Activated T-helper 9 cell treated with anti-CD3 and anti-CD28 coated beads, Interleukin-2, amount 50 U/mL, for 16 hours (primary cell): ENCODE measurements around the gene NUDT8.
"Not testable (repeated sequence)": the region's sequence is repeated elsewhere in the genome, so short reads cannot be mapped to it uniquely, and the experiment has no call there.

Source experiments
- DNase-seq: peaks from one replicate; pipeline ENCODE4 v3.0.0-alpha.2; 2020; ENCODE audit warnings: low read depth

Gene NUDT8

GRCh38 chr11:67641338-67642172 lies 11.8 kb upstream of the NUDT8 start:
- DNase-seq, result no peak

- no peak for DNase-seq
Observed at GRCh38 chr11:67640758-67641337, 11.1 kb upstream of the NUDT8 start.

- peak; percentile 36 for DNase-seq
Observed at GRCh38 chr11:67640021-67640757, 10.5 kb upstream of the NUDT8 start.

- no peak for DNase-seq
Observed at GRCh38 chr11:67639438-67639859, 9.7 kb upstream of the NUDT8 start, which contains the start of gene TBX10. Gene TBX10 (minus strand): TSS chr11:67639763. CDS start chr11:67639472, 291 bp downstream.

GRCh38 chr11:67638535-67639437 lies 9.0 kb upstream of the NUDT8 start:
- no peak for DNase-seq

GRCh38 chr11:67637441-67637840 lies 7.7 kb upstream of the NUDT8 start:
- DNase-seq, result not testable (repeated sequence)

GRCh38 chr11:67636962-67637361 lies 7.2 kb upstream of the NUDT8 start:
- no peak for DNase-seq

GRCh38 chr11:67635231-67635521 lies 5.4 kb upstream of the NUDT8 start:
- no peak for DNase-seq

GRCh38 chr11:67634366-67635230 lies 4.9 kb upstream of the NUDT8 start:
- DNase-seq, result no peak

- no peak for DNase-seq
Observed at GRCh38 chr11:67633758-67634365, 4.1 kb upstream of the NUDT8 start.

GRCh38 chr11:67632982-67633755 lies 3.4 kb upstream of the NUDT8 start:
- no peak for DNase-seq

- no peak for DNase-seq
Observed at GRCh38 chr11:67632175-67632981, 2.6 kb upstream of the NUDT8 start.

- no peak for DNase-seq
Observed at GRCh38 chr11:67631853-67632174, 2.1 kb upstream of the NUDT8 start.

- DNase-seq, result no peak
Observed at GRCh38 chr11:67631411-67631810, 1.7 kb upstream of the NUDT8 start.

GRCh38 chr11:67630943-67631331 lies 1.2 kb upstream of the NUDT8 start:
- no peak for DNase-seq

- DNase-seq, result peak; percentile 92
Observed at GRCh38 chr11:67630228-67630942, 648 bp upstream of the NUDT8 start.

GRCh38 chr11:67628710-67629385 lies 889 bp downstream of the NUDT8 start:
- DNase-seq, result no peak
